NCI-H187 treated with DMSO at 0.1 percent for 48 hours (cell line): ENCODE results near the gene HAP1.
"Not testable (repeated sequence)": the region's sequence is repeated elsewhere in the genome, so short reads cannot be mapped to it uniquely, and the experiment has no call there.

Experiments
- DNase-seq: peaks from one replicate; lab custom pipeline; 2025; lab: John Stamatoyannopoulos, UW

Gene HAP1, protein sequence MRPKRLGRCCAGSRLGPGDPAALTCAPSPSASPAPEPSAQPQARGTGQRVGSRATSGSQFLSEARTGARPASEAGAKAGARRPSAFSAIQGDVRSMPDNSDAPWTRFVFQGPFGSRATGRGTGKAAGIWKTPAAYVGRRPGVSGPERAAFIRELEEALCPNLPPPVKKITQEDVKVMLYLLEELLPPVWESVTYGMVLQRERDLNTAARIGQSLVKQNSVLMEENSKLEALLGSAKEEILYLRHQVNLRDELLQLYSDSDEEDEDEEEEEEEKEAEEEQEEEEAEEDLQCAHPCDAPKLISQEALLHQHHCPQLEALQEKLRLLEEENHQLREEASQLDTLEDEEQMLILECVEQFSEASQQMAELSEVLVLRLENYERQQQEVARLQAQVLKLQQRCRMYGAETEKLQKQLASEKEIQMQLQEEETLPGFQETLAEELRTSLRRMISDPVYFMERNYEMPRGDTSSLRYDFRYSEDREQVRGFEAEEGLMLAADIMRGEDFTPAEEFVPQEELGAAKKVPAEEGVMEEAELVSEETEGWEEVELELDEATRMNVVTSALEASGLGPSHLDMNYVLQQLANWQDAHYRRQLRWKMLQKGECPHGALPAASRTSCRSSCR

DNA sequence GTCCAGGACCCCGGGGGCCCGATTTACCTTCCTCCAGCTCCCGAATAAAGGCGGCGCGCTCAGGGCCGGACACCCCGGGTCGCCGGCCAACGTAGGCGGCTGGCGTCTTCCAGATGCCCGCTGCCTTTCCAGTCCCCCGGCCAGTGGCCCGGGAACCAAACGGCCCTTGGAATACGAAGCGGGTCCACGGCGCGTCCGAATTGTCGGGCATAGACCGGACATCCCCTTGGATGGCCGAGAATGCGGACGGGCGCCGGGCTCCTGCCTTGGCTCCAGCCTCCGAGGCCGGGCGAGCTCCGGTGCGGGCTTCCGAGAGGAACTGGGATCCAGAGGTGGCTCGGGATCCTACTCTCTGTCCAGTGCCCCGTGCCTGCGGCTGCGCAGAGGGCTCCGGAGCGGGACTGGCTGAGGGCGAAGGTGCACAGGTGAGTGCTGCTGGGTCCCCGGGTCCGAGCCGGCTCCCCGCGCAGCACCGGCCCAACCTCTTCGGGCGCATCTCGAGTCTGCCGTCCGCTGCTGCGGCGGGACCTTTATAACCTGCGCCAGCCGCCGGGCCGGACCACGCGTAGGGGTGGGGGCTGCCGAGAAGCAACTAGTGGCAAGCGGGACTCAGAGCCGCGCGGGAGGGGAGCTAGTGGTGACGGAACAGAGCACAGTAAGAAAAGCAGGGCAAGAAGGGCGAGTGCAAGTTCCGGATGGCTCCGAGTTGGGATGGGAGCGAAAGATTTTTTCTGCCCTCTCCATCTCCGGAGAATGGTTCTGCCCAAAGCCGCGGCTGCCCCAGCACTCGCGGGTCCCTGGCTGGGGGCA, at the start of gene HAP1:
Gene HAP1, minus strand, starts transcription at position 505 of the 810 bp plus-strand sequence. Its CDS starts 9 bp downstream, at position 496.
- DNase-seq: no peak

DNA sequence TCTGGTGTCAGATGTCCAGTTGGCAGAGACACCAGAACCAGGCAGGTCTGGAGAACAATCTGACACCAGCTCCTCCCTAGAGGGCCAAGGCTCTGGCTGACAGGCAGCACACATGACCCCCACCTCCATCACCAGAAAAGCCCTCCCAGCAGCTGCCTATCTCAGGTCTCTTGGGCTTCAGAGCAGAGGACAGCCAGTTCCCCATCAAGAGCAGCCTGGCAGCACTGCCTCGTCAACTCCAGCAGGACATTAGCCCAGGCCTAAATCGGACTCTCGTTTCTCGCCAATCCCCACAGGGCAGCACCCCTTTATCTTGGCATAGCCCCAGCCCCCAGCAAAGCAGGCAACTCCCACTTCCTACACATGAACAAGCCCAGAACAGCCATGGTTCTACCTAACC, 47.7 kb upstream of the HAP1 start:
- no peak for DNase-seq

DNA sequence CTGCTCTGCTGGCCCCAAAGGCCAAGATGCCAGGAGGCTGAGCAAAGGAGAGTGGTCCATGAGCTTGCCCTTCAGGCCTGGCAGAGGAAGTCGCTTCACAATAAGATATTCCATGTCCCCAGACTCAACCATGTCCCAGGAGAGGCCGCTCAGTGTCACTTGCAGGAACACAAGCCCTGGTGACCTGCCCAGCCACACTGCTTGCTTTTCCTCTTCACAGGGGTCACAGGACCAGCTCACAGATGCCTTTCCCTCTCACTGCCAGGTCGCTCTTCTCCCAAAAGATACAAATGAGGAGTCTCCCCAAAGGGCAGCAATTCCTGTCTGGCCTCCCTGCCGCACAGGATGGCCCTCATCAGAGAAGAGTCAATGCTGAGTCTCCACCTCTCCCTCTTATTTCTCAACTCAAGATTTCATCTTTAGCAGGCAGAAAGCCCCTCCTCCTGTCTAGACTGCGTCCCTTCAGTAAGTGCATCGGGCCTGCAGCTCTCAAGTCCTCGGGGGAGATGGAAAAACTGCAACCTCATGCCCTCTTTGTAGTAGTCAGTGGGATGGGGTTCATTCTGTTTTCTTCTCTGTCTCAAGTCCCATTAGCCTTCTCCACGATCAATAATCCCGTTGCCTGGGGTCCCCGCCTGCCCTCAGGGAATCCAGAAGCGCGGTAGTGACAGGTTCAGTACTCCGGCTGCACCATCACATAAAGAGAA, 47.1 kb upstream of the HAP1 start:
- no peak for DNase-seq

DNA sequence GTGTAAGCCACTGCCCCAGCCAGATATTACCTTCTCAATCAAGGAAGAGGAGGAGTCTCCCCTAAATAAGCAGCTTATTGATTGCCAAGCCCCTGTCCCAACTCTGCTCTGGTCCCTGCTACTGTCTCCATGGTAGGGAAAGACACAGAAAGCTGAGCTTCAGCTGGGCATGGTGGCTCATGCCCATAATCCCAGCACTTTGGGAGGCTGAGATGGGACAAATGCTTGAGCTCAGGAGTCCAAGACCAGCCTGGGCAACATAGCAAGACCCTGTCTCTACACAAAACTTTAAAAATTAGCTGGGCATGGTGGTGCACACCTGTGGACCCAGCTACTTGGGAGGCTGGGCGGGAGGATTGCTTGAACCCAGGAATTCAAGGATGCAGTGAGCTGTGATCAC, 45.5 kb upstream of the HAP1 start:
- DNase-seq: no peak

DNA sequence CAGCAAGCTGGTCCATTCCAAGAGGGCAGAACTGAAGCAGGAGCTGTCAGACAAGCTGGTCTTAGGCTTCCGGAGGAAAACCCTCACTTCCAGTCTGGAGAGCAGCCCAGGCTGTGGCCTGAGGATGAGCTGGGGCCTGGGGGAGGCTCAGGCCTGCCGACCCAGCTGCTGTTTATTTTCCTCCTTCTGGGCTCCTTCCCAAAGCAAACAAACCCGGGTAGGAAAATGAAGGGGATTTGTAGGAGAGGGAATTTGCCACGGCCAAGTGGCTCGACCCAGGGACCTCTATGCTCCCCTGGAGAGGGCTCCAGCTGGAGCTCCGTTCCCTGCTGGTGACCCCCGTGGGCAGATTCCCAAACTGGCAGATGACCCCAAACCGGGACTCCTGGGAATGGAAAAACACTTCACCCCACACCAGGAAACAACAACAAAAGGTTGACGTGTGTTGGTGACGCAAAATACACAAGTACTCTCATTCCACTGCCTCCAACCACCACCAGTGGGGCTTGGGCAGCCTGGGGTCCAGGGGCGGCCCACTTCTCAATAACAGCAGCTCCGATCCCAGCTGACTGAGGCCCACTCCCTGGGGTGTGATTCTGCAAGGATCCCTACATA, 43.2 kb upstream of the HAP1 start:
- no peak for DNase-seq

DNA sequence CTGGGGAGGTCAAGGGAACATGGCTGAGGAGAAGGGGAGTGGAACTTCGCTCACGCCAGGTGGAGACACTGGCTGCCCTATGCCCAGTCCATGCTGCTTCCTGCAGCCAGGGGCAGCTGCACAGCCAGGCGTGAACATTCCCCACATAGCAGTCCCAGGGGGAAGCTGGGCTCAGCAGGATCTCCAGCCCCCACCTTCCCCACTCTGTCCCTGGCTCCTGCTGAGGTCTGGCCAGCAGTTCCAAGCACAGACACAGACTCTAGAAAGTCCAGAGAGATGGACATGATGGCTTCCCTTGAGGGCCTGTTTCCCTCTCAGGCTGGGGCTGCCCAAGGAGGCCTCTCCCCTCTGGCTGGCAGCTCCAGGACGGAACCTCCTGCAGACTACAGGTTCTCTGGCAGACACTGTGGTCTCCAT, 42.7 kb upstream of the HAP1 start:
- DNase-seq: no peak

DNA sequence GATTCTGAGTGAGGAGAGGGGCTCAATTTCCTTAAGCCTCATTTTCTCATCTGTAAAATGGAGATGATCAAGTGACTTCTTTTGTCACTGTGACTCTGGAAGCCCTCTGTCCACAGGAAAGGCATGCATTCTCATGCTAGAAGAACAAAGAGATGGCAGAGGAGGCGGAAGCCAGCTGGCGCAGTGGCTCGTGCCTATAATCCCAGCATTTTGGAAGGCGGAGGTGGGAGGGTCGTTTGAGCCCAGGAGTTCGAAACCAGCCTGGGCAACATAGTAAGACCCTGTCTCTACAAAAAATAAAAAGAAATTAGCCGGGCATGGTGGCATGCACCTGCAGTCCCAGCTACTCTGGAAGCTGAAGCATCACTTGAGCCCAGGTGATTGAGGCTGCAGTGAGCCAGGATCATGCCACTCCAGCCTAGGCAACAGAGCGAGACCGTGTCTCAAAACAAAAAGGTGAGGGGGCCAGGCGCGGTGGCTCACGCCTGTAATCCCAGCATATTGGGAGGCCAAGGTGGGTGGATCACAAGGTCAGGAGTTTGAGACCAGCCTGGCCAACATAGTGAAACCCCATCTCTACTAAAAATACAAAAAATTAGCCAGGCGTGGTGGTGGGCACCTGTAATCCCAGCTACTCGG, 41.9 kb upstream of the HAP1 start:
- DNase-seq: not testable (repeated sequence)

DNA sequence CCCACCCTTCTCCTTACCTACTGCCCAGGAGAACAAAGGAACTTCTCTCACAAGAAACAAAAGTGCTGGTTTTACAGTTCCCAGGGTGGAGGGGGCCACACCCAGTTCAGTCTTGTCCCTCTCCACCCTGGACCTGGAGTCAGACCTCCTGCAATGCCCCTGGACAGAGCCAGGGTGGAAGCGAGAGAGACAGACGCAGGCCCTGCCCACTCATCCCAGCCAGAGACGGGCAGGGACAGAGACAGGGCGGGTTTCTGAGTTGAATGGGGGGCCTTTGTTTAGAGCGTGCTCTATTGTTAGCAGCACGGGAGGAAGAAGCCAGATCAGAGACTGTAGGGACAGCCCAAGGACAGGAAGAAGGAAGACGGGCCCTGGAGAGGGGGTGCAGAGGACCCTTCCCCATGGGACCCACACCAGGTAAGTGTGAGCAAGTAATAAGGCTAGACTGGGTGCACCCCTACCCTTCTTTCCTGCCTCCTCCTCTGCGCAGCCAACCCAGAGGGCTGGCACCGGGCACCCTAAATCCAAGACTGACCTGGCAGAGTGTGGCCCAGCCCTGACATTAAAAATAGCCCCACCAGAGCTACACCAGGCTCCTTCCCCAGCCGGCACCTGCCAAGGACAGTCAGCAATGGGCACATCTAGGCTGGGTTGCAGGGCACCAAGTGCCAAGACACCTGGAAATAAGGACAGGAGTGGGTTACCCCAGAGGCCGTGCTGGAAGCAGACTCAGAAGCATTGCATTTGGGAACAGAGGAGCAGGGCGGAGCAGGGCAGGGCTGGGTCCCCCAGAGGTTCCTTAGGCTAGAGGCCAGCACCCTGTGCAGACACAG, 41.2 kb upstream of the HAP1 start:
- DNase-seq: no peak

DNA sequence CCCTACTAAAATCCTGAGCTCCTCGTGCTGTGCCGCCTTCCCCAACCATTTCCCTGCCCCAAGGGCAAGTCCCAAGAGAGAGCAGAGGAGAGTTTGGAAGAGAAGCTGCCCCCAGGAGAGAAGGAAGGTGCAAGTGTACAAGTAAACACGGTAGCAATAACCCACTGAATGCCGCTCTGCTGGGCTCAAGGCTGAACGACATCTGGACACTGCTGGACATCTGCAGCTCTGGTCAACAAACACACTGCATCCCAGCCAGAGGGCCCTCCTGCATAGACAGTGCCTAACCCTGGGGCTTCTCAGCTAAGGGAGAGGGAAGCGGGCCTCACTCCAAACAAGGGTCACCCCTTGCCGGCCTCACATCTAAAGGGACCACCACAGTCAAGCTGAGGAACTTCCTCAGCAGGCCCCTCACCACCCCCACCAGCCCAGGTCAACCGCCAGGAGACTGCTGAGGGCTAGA, 39.3 kb upstream of the HAP1 start:
- DNase-seq: no peak

DNA sequence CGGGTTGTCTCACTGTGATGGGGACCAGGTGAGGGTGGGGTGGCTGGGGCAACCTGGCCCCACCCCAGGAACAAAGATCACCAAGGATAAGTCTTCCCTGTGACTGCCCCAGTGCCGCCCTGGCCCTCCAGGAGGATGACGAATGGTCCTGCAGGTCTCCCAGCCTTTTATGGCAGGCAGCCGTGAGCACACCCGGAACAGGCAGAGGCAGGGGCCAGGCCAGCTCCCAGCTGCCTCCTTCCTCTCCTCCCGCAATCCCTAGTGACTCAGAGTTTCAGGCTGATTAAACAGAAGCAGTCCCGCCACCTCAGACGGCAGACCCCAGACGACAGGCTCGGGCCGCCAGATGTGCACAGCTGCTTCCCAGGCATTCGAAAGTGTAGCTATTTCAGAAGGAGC, 38.7 kb upstream of the HAP1 start:
- DNase-seq: no peak

DNA sequence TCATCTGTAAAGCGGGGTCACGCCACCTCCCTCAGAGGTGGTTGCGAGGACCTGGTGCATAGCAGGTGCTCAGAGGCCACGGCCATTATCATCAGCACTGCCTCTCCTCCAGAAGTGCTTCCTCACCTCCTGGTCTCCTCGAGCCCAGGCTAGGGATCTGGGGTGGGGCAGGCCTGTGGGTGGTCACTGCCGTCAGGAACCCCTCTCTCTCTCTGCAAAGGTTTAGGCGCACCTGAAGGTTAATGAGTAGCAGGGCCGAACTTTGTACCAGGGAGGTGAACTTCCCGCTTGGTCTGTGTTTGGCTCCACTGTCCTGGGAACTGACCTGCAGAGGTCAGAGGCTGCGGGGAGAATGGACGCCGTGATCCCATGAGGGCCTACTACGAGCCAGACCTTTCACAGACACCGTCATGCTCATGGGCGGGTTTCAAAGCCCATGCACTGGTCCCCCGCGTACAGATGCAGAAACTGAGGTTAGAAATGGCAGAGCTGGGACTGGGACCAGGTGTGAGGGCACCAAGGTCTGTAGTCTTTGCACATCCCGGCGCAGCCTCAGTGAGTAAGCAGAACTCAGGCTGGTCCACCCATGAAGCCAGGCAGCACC, 38.2 kb upstream of the HAP1 start:
- DNase-seq: no peak

DNA sequence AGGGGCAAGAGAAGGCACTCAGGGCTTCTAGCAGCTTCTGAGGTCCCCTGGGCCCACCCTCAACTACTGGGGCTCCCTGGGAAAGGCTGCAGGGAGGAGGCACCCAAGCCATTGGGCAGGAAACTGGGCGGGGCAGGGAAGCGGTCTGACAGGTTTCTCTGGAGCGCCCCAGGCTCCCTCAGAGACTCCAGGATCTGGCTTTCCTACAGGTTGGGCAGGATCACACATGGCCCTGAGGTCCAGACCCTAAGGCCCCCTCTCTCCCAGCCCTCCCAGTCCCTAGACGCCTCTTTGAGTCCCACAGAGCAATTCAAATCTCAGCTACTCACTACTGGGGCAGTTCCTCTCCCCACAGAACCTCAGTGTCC, 37.8 kb upstream of the HAP1 start:
- no peak for DNase-seq

DNA sequence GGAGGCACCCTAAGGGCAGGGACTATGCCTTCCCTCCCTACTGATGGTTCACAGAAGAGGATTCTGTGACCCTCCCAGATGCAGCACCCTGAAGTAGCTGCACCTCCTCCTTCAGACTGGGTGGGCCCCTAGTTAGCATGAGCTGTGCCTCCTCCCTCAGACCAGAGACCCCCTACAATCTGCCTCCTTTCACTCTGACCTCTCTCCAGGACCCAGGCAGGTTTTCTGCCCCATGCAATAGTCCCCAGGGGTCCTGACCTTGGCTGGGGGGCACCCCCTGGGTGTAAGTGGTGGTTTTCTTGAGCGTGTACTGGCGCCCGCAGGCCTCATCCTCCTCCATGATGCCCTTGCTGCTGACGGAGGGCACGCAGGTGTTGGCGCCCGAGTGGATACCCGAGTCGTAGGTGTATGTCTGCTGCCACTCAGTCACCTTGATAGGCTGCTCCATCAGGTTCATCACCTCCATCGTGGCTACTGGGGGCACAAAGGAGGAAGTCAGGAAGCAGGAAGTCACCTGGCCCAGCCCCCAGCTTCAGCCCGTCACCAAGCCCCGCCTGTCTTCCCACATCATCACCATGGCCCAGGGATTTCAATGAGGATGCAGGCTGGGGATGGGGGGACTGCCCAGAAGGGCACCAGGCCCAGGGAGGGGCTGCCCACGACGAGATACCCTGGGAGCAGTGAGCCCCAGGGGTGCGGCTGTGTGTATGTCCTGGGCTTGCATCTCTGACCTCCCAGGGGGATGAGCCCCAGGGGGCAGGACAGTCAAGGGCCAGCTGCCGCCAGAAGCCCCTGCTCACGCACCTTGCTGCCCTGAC, 37.2 kb upstream of the HAP1 start:
- no peak for DNase-seq

DNA sequence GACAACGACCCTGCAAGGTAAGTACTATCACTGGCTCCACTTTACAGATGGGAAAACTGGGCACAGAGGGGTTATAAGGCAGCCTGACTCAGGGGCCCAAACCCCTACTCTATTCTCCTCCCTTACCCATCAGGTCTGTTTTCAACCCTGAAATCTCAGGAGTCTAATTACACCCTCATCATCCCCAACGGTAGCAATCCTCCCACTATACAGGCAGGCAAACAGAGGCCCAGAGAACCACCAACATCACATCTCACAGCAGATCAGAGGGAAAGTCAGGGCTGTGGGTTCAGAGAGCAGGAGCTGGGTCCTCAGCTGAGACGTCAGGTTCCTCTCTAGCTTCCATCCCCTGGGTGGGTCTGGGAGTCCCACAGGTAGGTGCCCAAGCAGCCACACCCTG, 35.5 kb upstream of the HAP1 start:
- DNase-seq: no peak

DNA sequence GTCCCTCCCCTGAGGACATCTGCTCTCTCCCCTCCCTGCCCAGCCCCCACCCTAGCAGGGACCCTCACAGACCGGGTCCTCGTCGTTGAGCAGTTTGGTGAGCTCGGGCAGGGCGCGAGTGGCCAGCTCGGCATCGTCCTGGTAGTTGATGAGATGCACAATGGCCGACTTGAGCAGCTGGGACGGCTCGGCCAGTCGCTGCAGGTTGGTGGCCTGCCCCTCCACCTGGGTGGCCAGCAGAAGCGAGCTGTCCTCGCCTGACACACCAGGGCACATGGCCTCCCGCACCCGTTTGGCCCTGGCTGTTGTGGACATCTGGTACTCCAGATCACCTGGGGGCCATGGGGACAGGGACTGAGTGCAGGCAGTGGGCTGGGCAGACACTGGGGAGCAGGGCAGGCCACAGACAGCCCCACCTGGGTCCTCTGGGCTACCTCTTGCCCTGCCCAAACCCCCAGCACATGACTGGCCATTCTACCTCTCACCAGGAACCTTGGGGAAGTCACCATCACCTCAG, 35.0 kb upstream of the HAP1 start:
- DNase-seq: no peak

DNA sequence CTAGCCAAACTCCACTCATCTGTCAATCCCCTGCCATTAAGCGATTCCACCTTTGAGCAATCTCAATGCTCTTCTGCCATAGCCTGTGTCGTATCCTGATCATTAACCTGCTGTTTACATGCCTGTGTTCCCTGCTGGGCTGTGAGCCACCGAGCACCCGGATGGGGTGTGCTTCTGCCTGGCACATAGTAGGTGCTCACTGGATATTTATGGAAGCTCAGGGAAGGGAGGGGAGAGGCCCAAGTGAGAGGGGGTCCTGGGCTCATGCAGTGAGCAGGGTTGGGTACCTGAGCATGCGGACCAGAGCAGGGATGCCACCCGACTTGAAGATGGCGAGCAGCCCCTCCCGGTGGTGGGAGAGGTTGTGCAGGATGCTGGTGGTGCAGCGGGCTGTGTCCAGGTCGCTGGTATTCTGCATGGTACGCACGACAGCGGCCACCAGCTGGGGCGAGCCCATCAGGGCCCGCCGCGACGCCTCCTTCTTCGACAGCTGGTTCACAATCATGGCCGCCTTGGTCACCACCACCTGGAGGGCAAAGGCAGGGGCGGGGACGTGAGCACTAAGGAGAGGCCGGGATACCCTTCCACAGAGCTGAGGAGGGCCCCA, 34.3 kb upstream of the HAP1 start:
- DNase-seq: no peak

DNA sequence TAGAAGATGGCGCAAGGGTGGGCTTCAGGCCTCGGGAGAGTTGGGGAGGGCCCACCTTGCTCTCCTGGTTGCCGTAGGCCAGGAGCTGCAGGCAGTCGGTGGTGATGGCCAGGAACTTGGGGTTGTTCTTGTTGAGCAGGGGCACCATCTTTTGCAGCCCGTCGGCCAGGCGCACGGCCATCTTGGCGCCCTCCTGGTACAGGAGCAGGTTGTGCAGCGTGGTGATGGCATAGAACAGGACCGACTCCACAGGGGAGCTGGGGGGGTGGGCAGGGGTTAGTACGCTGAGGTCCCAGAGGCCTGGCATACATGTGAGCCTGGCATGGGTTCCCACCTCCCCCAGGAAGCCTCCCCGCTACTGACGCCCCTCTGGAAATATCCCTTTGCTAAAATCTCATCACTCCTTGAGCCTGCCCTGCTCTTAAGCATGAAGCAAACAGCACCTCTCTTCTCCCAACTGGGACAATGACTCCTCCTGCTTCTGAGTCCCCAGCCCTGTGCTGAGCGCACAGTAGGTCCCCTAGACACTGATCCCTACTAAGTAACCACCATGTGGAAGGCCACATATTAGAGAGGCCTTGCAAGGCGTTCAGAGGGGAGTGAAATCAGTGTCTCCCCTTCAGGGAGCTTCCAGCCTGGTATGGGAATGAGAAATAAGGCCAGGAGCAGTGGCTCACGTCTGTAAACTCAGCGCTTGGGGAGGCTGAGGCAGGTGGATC, 33.0 kb upstream of the HAP1 start:
- no peak for DNase-seq

DNA sequence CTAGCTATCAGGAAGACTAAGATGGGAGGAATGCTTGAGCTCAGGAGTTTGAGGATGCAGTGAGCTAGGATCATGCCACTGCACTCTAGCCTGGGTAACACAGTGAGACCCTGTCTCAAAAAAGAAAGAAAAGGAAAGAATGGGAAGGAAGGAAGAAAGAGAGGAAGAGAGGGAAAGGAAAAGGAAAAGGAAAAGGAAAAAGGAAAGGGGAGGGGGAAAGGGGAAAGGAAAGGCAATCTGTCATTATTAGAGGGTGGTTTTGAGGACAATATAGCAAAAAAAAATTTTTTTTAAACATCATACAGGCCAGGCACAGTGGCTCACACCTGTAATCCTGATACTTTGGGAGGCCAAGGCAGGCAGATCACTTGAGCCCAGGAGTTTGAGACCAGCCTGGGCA, 31.7 kb upstream of the HAP1 start:
- DNase-seq: no peak
